Islet precursor cell (in vitro differentiated cells): ENCODE measurements around the gene RBBP5.
A peak's percentile ranks its signal among the peaks of the same experiment; 100 is the strongest.
"Not testable (repeated sequence)": the region's sequence is repeated elsewhere in the genome, so short reads cannot be mapped to it uniquely, and the experiment has no call there.

Experiments
- DNase-seq: peaks from one replicate; pipeline ENCODE4 v3.0.0-alpha.2; 2018

RBBP5 gene, protein sequence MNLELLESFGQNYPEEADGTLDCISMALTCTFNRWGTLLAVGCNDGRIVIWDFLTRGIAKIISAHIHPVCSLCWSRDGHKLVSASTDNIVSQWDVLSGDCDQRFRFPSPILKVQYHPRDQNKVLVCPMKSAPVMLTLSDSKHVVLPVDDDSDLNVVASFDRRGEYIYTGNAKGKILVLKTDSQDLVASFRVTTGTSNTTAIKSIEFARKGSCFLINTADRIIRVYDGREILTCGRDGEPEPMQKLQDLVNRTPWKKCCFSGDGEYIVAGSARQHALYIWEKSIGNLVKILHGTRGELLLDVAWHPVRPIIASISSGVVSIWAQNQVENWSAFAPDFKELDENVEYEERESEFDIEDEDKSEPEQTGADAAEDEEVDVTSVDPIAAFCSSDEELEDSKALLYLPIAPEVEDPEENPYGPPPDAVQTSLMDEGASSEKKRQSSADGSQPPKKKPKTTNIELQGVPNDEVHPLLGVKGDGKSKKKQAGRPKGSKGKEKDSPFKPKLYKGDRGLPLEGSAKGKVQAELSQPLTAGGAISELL

DNA sequence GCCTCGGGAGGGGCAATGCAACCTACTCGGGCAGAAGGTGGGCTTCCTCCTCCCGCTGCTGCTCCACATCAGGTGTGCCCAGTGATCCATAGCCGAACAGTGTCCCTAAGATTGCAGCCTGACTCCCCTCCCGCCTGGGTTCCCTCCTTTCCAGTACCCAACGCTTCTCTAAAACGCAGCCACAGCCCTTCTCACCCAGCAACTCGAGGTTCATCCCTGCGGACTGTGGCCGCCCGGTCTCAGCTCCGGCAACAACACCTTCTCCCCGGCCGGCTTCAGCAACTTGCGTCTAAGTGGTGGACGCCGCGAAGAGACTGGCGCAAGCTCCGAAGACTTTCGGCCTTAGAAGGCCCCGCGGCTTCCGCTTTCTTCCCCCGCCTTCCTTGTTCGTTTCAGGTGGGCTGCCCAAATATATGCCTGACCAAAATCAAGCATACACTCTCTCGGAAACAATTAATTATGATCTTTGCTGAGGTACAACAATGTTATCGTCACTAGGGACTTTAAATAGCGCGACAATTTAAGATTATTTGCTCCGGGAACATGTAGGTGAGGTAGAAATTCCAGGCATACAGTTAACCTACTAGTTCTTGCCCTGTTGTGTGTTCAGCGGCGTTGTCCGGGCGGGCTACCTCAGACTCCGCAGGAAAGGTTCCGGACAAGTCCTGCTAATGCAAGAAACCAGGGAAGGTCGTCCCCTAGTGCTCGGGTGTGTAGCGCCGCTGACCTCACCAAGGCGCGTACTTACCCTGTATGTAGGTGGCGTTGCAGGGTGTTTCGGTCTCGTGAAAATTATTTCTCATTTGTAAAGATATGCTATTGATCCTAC lies at the start of gene RBBP5:
Gene RBBP5, minus strand, starts transcription at position 319 of the 829 bp plus-strand sequence. Its CDS starts 105 bp downstream, at position 214.
- peak; percentile 99 for DNase-seq

DNA sequence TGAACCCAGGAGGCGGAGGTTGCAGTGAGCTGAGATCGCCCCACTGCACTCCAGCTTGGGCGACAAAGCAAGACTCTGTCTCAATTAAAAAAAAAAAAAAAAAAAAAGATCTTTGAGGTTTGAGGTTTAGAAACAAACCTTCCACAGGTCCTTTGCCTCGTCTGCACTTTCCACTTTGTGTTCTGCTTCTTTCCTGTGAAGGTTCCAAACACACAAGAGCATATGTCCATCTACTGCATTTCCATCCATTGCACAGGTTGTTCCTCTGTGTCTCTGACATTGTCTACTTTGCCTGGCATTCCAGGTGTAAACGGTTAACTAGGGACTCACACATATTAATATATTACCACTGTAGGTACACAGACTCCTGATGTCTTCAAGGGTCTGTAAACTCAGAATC lies 49.6 kb upstream of the RBBP5 start:
- no peak for DNase-seq

DNA sequence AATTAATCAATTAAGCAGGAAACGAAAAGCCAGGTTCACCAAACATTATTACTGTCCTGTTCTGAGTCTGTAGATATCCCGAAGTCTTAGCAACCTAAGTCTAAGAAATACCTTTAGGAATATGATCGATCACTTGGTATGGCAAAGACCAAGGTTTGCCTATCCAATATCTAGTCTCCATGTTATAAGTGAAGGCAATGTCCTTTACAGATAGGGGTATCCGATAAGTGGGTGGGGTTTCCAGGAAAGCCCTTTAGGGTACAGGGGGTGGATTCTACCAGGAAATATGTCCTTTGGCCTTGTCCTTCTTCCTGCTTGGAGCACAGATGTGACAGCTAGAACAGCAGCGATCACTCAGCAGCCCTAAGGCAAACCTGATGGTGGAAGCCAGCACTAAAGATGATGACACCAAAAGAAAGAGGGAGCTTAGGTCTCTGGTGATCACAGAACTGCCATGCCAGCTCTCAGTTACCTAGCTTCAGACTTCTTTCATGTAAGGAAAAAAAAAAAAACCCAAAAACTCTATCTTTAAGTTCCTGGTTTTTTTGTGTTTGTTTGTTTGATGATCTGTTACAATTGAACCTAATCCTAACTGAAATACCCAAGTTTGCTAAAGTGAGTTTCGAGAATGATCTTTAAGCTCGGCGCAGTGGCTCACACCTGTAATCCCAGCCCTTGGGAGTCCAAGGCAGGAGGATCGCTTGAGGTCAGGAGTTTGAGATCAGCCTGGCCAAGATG lies 48.9 kb upstream of the RBBP5 start:
- DNase-seq = no peak

DNA sequence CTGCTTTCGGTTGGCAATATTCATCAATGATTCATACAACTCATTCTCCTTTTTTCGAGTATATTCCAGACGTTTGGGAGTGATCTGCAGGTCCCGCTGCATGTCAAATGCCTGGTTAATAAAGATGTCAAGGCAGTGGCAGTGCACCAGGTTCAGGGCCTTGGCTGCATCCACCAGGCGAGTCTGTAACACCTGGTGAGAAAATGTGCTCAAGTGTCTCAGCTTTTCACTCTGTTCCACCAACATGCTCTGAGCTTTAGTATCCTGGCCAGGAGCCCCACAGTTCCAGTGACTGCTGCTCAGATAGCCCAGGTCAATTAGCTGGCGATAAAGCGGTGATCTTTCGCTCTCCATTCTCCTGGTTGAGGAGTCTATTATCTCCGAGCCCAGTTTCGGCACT lies 47.5 kb upstream of the RBBP5 start:
- DNase-seq = no peak

DNA sequence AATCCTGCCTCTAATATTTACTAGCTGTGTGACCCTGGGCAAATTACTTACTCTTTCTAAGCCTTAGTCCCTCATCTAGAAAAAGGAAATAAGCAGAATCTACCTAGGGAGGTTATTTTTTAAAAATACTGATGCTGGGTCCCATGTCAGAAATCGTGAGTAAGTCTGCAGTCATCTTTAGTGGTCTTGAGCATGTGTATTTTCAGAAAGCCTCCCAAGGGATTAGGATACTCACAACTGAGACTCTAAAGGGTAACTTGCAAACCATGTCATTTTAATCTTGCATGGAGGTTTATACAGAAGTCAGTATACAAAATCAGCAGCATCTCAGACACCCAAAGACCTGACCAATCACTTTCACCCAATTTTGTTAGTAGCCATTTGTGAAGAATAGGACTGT lies 46.5 kb upstream of the RBBP5 start:
- DNase-seq = no peak

DNA sequence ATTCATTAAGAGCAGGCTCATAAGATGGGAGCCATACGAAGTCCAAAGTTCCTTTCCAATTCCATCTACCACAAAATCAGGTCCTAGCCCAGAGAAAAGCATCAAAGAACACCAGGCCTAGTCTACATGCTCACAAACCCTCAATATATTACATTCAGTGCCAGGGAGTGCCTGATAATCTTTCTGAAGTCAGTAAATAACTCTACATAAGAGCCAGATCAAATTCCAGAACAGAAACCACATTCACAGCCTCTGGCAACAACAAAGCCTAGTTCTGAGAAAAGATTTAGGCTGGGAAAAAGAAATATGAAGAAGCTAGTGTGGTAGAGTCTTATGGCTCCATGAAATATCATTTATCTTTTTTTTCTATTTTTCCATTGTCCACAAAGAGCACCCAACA lies 40.5 kb upstream of the RBBP5 start:
- DNase-seq = no peak

DNA sequence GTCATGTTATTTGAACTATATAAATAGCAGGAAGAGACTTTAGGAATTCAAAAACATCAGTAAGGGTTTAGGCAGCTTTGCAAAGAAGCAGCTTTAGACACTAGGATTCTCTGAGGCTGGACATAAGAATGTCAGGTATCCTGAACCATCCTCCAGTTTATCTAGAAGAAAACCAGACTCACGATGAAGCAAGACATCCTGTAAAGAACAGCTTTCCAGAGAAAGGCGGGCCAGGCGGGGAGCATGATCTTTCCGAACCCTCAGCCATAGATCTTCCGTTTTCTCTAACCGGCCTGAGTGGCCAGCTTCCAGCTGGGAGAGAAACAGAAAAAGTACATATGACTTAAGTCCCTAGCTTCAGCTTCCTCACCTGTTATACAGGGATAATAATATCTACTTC lies 39.3 kb upstream of the RBBP5 start:
- DNase-seq = no peak

DNA sequence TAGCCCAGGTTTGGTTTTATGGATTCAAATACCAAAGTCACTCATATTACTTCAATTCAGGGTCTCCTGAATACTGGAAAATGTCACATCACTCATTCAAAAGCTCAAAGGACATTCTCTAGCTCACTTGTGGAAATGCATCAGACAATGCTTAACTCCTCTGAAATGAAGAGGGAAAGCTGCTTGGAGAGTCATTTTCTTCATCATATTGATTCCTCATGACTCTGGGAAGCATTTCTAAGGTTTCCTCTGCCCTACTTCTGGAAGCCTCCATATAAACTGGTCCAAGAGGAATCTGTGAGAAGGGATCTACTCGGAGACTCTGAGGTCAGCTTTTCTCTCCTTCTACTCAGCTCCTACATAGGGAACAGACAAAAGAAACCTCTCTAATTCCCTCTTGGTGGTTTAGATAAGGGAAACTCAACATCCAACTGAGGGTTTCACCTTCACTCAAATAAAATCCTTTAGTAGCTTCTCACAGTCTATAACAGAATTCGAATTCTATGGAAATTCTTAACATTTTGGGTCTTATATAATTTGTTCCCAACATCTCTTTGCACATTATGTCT lies 36.4 kb upstream of the RBBP5 start:
- DNase-seq = no peak

DNA sequence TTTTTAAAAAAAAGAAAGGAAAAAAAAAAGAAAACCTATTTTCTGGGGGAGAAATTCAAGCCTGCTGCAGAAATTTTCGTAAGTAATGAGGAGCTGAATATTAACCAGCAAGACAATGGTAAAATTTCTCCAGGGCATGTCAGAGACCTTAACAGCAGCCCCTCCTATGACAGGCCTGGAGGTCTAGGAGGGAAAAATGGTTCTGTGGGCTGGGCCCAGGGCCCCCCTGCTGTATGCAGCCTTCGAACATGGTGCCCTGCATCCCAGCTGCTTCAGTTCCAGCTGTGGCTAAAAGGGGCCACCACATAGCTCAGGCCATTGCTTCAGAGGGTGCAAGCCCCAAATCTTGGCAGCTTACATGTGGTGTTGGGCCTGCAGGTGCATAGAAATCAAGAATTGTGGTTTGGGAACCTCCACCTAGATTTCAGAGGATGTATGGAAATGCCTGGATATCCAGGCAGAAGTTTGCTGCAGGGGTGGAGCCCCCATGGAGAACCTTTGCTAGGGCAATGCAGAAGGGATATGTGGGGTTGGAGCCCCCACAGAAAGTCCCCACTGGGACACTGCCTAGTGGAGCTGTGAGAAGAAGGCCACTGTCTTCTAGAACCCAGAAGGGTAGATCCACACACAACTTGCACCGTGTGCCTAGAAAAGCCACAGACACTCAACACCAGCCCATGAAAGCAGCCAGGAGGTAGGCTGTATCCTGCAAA lies 34.0 kb upstream of the RBBP5 start:
- not testable (repeated sequence) for DNase-seq

DNA sequence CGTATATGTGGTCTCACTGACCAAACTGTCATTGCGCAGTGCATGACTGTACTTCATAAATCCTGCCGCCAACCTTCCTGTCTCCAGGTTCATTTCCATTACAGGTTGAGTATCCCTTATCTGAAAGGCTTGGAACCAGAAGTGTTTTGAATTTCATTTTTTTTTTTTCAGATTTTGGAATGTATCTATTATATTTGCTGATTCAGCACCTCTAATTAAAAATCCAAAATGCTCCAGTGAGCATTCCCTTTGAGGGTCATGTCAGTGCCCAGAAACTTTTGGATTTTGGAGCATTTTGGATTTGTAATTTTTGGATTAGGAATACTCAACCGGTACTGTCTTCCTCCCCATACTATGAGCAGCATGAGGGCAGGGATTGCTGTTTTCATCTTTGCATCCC lies 30.7 kb upstream of the RBBP5 start:
- no peak for DNase-seq

DNA sequence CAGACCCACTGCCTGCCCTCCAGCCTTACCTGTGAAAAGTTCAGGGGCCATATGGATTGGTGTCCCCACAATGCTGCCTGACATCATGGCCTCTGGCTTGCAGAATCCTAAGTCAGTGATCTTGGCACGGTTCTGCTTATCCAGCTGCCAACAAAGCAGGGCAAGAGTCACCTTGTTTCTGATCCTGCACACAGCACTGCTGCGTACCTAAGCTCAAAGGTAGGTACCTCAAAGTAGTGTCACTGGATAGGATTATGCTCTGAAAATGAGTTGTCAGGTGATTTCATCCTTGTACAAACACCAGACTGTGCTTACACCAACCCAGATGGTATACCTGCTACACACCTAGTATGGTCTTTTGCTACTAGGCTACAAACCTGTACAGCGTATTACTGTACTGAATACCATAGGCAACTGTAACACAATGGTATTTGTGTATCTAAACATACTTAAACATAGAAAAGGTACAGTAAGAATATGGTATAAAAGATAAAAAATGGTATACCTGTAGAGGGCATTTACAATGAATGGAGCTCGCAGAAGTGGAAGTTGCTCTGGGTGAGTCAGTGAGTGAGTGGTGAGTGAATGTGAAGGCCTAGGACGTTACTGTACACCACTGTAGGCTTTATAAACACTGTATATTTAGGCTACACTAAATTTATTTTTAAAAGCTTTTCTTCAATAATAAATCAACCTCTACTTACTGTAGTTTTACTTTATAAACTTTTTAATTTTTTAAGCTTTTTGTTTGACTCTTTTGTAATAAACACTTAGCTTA lies 29.1 kb upstream of the RBBP5 start:
- DNase-seq = no peak

DNA sequence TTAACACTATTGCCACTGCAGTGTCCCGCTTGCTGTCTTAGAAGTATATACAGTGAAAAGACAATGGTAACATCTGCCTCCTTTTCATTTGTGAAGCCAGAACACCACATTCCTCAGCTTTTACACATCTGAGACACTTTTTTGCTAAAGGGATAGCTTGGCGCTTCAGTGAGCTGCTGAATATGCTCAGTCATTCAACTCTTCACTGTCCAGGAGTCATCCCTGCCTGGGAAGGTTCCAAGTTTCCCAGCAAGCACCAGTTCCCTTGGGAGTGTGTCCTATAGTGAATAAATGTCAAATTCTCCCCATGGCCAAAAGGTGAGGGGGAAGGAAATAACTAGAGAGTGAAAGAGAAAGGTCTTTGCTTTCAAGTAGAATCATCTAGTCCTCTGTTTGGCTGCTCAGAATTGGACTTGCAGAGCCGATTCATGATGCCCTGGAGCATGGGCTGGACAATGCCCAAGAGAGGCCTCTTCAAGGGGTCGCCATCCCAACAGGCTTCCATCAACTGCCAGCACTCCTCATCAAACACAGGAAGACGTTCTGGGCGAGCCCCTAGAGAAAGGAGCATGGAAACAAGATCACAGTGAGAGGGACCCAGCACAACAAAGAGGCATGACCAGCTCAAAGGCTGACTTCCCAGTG lies 25.5 kb upstream of the RBBP5 start:
- no peak for DNase-seq

DNA sequence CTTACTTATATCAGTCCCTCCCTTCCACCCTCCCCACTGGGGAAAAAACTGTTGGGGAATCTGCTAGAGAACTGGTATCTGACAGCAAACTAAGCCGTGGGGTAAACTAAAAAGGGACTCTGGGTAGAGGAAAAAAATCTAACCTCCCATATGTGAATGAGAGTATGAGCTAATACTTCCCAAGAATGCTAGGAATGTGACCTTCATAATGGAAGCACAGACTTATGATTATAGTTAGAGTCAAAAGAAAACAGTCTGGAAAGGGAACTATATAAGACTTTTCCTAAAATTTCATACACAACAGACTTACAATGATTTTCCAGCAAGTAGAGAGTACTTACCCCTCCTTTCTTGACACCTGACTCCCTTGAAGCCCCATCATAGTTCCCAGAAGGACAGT lies 23.0 kb upstream of the RBBP5 start:
- DNase-seq = no peak

DNA sequence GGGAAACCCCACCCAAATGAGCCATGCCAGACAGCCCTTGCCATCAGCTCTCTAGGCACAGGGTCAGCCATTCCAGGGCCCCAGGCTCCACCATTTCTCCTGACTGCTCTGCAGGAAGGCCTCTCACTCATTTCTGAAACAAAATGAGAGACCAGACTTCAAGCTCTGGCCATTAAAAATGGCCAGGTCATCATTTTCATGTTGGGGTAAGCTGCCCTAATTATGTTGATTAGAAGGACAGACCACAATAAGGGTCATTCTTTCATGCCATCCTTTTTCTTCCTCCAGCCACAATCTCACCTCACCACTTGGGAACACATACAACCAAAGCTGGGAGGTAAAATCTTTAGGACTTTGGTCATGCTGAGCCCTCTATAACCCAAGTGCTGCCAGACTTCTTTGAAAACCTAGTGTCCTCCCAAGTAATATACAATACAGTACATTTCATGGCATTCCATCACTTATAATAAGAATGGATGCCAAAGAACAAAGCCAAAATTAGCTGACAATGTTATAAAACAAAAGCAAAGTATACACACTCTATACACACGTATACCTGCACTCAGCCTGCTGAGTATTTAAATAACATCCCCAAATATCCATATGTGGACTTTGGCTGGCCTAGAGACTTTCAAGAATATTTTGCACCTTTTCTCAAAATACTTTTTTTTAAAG lies 22.4 kb upstream of the RBBP5 start:
- no peak for DNase-seq

DNA sequence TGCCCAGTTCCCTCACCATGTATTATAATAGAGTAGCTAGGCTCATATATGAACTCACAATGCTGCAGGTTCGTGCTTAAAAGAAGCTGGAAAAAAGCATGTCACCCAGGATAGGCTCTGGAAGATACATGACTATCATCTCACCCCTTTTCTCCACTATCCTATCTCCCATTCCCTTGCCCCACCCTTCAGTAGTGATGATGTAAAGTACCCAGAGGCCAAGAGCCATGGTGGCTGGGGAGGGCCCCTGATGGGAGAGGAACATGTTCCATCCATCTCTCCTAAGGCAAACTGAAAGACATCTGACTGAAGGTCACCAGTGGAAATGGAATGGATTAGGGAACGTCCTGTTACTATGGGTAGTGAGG lies 20.3 kb upstream of the RBBP5 start:
- DNase-seq = no peak

DNA sequence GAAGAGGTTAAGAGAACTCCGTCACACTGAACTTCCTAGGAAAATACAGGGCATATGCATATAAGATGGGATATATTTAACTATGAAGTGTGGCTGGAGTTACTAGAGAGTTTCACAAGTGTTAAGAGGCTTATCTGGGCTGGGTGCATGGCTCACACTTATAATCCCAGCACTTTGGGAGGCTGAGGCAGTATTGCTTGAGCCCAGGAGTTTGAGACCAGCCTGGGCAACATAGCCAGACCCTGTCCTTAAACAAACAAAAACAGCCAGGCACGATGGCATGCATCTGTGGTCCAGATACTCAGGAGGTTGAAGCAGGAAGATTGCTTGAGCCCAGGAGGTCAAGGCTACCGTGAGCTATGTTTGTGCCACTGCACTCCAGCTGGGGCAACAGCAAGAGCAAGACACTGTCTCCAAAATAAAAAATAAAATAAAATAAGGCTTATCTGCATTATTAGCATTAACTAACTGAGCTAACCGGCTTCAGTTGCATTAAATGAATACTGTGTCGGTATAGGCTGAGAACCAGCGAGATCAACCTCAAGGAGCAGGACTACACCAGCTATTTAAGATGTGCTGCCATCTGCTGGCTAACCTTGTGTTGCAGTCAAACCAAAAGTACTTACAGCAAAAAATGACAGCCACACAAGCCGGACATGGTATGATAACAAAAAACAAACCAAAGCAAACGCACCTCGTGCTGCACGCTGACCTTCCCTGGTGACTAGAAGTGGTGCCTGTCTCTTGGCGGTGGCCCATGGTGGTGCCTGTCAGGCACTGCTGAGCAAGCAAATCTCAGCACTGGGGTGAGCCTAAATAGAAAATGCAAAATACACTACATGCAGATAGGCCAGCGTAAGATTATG lies 19.7 kb upstream of the RBBP5 start:
- peak; percentile 87 for DNase-seq

DNA sequence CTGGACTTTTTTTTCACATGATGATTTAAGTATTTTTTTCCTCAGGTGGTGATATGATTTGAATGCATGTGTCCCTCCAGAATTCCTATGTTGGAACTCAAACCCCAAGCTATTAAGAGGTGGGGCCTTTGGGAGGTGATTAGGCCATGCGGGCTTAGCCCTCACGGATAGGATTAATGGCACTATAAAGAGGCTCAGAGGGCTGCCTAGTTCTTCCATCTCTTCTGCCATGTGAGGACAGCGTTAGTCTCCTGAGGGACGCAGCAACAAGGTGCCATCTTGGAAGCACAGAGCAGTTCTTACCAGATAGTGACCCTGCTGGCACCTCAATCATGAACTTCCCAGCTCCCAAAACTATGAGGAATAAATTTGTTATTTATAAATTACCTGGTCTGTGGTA lies 18.3 kb upstream of the RBBP5 start:
- no peak for DNase-seq

DNA sequence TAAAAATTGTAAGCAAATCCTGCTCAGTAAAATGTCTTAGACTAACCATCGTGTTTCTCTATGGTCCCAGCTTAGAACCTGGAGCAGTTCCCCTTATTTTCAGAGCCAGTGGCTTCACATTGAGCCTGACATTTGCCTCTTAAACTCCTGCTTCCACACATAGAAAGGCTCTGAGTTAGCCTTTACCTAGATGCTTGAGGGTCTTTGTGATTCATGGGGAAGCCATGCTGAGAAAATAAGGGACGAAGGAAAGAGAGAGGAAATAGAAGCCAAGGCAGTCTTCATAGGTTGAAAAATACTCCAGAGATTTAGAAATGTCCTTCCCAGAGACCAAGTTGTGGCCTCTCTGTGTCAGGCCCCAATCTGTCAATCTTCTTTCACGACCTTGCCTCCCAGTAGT lies 16.1 kb upstream of the RBBP5 start:
- DNase-seq = no peak

DNA sequence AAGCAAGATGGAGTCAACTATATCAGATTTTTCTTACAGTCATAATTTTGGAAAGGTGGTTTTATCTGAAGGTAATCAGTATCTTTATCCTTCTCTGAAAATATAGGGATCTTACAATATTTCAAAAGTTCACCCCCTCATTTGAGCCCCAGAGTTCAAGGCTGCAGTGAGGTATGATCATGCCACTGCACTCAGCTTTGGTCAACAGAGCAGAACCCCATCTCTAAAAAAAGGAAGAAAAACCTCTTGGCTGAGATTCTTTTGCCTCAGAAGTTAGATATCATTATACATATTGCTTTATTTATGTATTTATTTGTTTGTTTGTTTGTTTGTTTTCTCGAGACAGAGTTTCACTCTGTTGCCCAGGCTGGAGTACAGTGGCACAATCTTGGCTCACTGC lies 11.5 kb upstream of the RBBP5 start:
- DNase-seq = no peak
